ENCODE results near the gene CCDC38. TPM values are rescaled to one million over a fixed set of nuclear protein-coding genes. Genes with fewer than 3 reads are reported as not detected.
A peak's percentile ranks its signal among the peaks of the same experiment; 100 is the strongest.

CCDC38 gene
- total RNA-seq, 1 donor from 2014 or later = 0.06 TPM

DNA sequence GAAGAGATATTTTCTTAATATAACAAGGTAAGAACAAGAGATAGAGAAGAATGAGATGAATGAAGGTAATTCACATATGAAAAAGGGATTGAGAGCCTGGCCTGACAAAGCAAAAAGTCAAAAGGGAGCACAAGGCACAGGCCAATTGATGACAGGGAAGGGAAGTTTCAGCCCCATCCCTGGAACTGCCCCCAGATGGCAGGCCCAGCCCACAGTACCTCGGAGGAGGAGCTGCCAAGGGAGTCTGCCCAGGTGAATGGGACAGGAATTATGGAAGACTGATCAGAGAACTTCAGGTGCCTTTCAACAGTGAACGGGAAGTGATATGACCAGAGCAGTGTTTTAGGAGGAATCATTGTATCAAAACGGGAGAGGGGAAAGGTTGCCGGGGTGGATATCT, 68.0 kb downstream of the CCDC38 start:
- DNase-seq (ENCODE audit: low read depth) = no peak

DNA sequence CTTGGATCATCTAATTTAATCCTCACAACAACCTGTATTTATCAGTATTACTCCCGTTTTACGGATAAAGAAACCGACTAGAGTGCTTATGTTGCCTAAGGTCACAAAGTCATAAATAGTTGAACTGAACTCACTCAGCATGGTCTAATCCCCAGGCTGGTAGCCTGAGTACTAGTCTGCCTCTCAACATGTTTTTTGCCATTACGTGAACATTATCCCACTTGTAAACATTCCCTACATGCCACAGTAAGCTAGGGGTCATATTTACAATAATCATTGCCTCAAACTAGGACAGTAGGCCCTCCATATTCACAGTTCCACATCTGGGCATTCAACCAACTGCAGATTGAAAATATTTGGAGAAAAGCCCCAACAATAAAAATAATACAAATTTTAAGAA, 71.5 kb downstream of the CCDC38 start:
- no peak overlapping the region for H3K4me3 ChIP-seq (ENCODE audit: low read depth, low read length)
- TF ChIP-seq, protein P1, sequence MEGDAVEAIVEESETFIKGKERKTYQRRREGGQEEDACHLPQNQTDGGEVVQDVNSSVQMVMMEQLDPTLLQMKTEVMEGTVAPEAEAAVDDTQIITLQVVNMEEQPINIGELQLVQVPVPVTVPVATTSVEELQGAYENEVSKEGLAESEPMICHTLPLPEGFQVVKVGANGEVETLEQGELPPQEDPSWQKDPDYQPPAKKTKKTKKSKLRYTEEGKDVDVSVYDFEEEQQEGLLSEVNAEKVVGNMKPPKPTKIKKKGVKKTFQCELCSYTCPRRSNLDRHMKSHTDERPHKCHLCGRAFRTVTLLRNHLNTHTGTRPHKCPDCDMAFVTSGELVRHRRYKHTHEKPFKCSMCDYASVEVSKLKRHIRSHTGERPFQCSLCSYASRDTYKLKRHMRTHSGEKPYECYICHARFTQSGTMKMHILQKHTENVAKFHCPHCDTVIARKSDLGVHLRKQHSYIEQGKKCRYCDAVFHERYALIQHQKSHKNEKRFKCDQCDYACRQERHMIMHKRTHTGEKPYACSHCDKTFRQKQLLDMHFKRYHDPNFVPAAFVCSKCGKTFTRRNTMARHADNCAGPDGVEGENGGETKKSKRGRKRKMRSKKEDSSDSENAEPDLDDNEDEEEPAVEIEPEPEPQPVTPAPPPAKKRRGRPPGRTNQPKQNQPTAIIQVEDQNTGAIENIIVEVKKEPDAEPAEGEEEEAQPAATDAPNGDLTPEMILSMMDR (conservative IDR thresholded peaks at IDR 0.05; ENCODE audit: low read depth, low read length) = no peak
- DNase-seq (ENCODE audit: low read depth) = no peak

More for the DNA sequence above, 68.0 kb downstream of the CCDC38 start:
- no peak overlapping the region for H3K4me3 ChIP-seq (ENCODE audit: low read depth, low read length)
- TF ChIP-seq, protein P1 (conservative IDR thresholded peaks at IDR 0.05; ENCODE audit: low read depth, low read length) = no peak

DNA sequence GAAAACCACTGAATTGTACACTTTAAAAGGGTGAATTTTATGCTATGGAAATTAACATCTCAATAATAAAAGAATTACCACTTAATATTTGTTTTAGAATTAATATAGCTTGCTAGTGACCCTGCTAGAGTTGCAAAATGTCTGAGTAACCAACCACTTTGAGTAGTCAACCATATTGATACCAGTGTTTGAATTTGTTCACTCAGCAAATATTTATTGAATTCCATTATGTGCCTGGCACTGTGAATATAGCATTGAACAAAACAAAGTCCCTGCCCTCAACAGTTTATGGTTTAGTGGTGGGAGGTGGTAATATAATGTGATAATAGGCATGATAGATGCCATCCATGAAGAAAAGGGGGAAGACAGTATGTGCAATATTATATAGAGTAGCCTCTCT, 79.1 kb downstream of the CCDC38 start:
- TF ChIP-seq, protein P1 (conservative IDR thresholded peaks at IDR 0.05; ENCODE audit: low read depth, low read length) = no peak
- no peak overlapping the region for H3K4me3 ChIP-seq (ENCODE audit: low read depth, low read length)
- DNase-seq (ENCODE audit: low read depth) = no peak

DNA sequence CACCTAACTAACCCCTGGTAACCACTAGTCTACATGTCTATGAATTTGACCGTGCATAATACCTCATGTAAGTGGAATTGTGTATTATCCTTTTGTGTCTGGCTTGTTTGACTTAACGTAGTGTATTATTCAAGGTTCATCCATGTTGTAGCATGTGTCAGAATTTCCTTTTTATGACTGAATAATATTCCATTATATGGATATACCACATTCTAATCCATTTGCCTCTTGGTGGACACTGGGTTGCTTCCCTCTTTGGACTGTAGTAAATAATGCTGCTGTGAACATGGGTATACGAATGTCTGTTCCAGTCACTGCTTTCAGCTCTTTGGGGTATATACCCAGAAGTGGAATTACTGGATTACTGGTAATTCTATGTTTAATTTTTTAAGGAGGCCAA, 80.4 kb downstream of the CCDC38 start:
- DNase-seq (ENCODE audit: low read depth) = no peak
- TF ChIP-seq, protein P1 (conservative IDR thresholded peaks at IDR 0.05; ENCODE audit: low read depth, low read length) = no peak
- H3K4me3 ChIP-seq (ENCODE audit: low read depth, low read length) = no peak overlapping the region

DNA sequence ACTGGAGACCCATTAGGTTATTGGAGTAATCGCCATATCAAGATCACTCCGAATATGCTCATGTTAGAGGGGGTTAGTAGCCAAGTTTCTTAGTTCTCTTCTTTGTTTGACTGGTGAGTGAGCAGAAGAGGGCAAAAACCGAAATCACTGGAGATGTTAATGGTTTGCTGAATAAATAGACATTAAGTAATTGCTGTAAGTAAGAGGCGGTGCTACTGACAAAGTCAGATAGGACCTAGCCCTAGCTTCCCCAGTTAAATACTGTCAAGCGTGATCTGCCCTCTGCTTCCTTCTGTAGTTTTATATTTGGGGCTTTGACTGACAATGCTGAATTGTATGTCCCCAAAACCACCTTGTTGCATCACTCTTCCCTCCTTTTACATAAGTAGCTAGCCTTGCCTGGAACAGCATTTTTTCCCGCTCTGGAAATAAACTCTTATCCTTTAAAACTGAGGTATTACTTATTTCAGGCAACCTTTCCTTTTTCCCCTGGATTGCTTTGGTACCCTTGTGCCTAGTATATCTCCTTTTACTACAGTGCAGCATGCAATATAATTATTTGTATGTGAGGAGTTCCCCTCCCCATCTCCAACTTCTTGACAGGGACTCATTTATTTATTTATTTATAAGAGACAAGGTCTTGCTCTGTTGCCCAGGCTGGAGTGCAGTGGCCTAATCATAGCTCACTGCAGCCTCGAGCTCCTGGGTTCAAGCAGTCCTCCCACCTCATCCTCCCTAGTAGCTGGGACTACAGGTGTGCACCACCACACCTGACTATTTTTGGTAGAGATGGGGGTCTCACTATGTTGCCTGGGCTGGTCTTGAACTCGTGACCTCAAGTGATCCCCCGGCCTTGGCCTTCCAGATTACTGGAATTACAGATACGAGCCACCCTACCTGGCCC, 82.2 kb downstream of the CCDC38 start:
- DNase-seq (ENCODE audit: low read depth) = no peak
- peak overlapping the region; percentile 69 for H3K4me3 ChIP-seq (ENCODE audit: low read depth, low read length)
- TF ChIP-seq, protein P1 (conservative IDR thresholded peaks at IDR 0.05; ENCODE audit: low read depth, low read length) = no peak

DNA sequence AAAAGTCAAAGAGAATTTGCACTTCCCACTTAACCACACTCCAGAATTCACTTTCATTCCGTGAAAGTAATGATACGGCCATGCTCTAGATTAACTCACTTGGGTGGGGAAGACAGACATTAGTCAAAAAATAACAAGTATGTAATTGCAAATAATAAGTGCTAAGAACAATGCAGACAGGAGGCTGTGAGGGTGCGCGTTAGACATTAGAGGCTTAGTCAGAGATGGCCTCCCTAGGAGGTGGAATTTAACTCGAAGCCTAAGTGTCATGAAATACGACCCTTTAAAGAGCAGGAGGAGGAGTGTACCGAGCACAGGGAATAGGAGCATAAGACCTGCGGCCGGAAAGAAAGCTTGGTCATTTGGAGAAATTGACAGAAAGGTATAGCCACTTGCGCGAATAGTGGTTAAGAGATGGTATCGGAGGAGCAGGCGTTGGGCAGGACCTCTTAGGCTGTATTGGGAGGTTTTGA, 83.0 kb downstream of the CCDC38 start:
- TF ChIP-seq, protein P1 (conservative IDR thresholded peaks at IDR 0.05; ENCODE audit: low read depth, low read length) = no peak
- no peak for DNase-seq (ENCODE audit: low read depth)

More for the DNA sequence above, 83.0 kb downstream of the CCDC38 start:
- H3K4me3 ChIP-seq (ENCODE audit: low read depth, low read length) = peak overlapping the region; percentile 69

Measured in epithelial cell of proximal tubule (primary cell).